GM19023 (cell line): ENCODE results near the gene ADGRA1.
"Not testable (repeated sequence)": the region's sequence is repeated elsewhere in the genome, so short reads cannot be mapped to it uniquely, and the experiment has no call there.

Source experiments
- ATAC-seq: cut with Tn5 transposase; IDR thresholded peaks from one replicate; pipeline ENCODE4 v1.9.1; 2021; ENCODE audit warnings: mild to moderate bottlenecking, moderate library complexity; ENCODE audit not compliant: unreplicated experiment

Gene ADGRA1

GRCh38 chr10:133110133-133110532 lies 22.4 kb downstream of the ADGRA1 start:
- no peak for ATAC-seq

GRCh38 chr10:133110609-133111275 lies 23.0 kb downstream of the ADGRA1 start:
- ATAC-seq = no peak

DNA sequence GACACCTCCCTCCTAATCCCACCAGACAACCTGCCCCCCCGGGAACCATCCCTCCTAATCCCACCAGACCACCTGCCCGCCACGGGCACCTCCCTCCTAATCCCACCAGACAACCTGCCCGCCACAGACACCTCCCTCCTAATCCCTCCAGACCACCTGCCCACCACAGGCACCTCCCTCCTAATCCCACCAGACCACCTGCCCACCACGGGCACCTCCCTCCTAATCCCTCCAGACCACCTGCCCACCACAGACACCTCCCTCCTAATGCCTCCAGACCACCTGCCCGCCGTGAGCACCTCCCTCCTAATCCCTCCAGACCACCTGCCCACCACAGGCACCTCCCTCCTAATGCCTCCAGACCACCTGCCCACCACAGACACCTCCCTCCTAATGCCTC lies 23.9 kb downstream of the ADGRA1 start:
- not testable (repeated sequence) for ATAC-seq

GRCh38 chr10:133113146-133113830 lies 25.6 kb downstream of the ADGRA1 start:
- ATAC-seq = no peak

DNA sequence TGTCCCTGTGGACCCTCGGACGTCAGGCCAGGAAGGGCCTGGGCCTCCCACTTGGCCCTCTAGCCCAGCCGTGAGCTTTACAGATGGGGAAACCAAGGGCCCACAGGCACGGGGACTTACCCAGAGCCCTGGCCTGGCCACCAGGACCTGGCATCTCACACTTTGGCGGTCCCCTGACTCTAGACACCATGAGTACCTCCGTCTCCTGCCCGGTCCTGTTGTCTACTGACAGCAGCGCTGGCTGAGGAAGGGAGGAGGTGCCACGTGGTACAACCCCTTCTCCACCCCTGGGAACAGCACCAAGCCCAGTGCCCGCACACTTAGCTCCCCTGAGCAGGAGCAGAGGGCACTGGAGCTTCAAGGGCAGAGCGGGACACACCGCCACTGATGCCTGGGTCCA lies 26.1 kb downstream of the ADGRA1 start:
- ATAC-seq = no peak

- no peak for ATAC-seq
These were observed 26.5 kb downstream of the ADGRA1 start for GRCh38 chr10:133114251-133114650.

- no peak for ATAC-seq
These were observed 27.2 kb downstream of the ADGRA1 start for GRCh38 chr10:133114726-133115452.

DNA sequence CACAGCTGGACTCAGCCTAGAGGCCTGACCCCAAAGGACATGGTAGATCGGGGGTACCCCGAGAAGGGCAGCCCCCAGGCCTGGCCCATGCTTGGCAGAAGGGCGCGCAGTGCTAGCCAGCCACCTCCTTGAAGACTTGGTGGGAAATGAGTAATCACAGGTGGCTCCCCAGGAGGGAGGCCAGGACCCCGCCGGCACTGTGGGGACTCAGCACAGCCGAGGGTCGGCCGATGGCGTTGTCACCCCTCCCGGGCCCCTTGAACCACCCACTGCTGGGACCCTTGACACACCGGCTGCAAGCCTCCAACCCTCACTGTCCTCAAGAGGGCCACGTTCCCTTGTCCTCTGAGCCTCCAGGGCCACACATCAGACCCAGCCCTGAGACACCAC lies 27.7 kb downstream of the ADGRA1 start:
- no peak for ATAC-seq

- no peak for ATAC-seq
These were observed 28.3 kb downstream of the ADGRA1 start for GRCh38 chr10:133115976-133116375.

- no peak for ATAC-seq
These were observed 28.7 kb downstream of the ADGRA1 start for GRCh38 chr10:133116455-133116854.

GRCh38 chr10:133117036-133117687 lies 29.4 kb downstream of the ADGRA1 start:
- ATAC-seq = no peak

GRCh38 chr10:133117688-133118071 lies 30.0 kb downstream of the ADGRA1 start:
- ATAC-seq = no peak

- ATAC-seq = no peak
These were observed 33.8 kb downstream of the ADGRA1 start for GRCh38 chr10:133121479-133121878.

- ATAC-seq = no peak
These were observed 34.6 kb downstream of the ADGRA1 start for GRCh38 chr10:133122171-133122935.

DNA sequence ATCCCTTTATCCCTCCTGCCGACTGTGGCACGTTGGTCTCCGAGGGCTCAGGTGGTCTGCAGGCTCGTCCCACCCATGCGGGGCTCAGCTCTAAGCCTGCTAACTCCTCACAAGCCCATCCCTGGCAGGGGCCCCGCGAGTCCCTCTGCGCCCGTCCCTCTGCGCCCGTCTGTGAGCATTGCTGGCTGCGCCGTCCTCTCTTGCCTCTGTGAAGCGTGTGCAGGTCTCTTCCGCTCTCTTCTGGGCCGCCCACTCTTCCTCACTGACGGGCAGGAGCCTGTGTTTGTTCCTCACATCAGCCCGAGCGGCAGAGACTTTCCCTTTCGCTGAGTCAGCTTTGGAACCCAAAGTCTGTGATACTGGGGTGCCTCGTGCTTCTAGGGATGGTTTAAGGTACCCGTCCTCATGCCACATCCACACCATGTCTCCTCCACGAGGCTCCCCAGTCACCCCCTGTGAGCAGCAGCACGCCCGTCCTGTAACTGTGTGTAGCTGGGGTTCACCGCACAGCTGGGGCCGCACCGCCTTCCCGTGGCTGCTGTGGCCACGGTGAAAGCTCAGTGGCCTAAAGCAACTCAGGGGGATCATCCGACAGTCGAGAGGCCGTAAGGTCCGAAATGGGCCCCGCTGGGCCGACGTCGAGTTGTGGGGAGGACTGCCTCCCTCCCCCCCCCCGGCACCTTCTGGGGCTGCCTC lies 35.5 kb downstream of the ADGRA1 start:
- ATAC-seq = no peak

- ATAC-seq = no peak
These were observed 36.1 kb downstream of the ADGRA1 start for GRCh38 chr10:133123746-133124356.

- no peak for ATAC-seq
These were observed 36.9 kb downstream of the ADGRA1 start for GRCh38 chr10:133124357-133125211.

DNA sequence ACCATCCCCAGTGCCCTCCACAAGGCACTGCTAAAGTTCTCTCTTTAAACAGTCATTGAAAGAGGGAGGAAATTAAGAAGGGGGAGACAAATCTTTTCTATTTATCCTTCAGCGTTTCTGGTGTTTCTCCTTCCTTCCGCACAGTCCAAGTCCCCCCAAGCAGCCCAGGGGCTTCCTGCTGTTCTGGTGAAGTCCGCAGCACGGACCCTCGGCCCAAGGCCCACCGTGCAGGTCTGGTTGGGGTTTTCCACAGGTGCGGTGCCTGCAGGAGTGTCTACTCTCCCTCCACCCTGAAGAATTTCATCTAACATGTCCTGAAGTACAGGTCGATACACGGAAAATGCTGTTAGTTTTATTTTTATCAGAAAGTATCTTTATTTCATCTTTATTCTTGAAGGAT lies 38.2 kb downstream of the ADGRA1 start:
- no peak for ATAC-seq
